Measurements from ENCODE around the gene JAKMIP1. TPM values are rescaled to one million over a fixed set of nuclear protein-coding genes. Genes with fewer than 3 reads are reported as not detected.

The JAKMIP1 gene
- total RNA-seq, 1 experiment from 2014 or later: not detected

DNA sequence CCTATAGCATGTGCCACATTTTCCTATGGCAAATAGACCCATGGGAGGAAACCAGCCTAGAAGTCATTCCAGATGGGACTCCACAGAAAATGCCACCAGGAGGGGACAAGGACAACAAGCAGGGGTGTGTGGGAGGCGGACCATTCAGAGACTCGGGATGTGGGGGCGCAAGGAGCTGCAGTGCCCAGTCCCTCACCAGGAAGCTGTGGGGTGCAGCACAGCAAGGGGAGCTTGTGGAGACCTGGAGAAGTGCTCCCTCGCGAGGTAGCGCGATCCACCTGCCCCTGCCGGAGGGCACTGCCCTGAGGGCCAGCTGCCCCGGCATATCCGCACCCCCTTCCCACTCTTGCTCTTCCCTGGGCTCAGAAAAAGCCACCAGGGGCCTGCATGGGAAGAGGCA, 136.7 kb downstream of the JAKMIP1 start:
- TF ChIP-seq, protein P1, sequence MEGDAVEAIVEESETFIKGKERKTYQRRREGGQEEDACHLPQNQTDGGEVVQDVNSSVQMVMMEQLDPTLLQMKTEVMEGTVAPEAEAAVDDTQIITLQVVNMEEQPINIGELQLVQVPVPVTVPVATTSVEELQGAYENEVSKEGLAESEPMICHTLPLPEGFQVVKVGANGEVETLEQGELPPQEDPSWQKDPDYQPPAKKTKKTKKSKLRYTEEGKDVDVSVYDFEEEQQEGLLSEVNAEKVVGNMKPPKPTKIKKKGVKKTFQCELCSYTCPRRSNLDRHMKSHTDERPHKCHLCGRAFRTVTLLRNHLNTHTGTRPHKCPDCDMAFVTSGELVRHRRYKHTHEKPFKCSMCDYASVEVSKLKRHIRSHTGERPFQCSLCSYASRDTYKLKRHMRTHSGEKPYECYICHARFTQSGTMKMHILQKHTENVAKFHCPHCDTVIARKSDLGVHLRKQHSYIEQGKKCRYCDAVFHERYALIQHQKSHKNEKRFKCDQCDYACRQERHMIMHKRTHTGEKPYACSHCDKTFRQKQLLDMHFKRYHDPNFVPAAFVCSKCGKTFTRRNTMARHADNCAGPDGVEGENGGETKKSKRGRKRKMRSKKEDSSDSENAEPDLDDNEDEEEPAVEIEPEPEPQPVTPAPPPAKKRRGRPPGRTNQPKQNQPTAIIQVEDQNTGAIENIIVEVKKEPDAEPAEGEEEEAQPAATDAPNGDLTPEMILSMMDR (IDR thresholded peaks at IDR 0.05; ENCODE audit: unreplicated experiment): no peak
- DNase-seq (ENCODE audit: unreplicated experiment): no peak
- Mint-ChIP-seq H3K4me3 (ENCODE audit: unreplicated experiment) (no peak overlapping the region), H3K36me3 (ENCODE audit: insufficient read depth, unreplicated experiment) (no peaks in the 10 kb centered on the region), H3K9me3 (ENCODE audit: unreplicated experiment) (peaks cover 47% of the 10 kb centered on the region), H3K4me1 (ENCODE audit: insufficient read depth, unreplicated experiment) (no peaks in the 10 kb centered on the region), H3K27me3 (ENCODE audit: insufficient read depth, unreplicated experiment) (no peaks in the 10 kb centered on the region), H3K27ac (ENCODE audit: low read depth, unreplicated experiment) (no peak overlapping the region)
- BruUV-seq (replicated peaks): no TSS peak
- intact Hi-C loops (cut with micrococcal nuclease): no loop called here
- ChIA-PET POLR2A (no interaction called here), CTCF (no interaction called here)

DNA sequence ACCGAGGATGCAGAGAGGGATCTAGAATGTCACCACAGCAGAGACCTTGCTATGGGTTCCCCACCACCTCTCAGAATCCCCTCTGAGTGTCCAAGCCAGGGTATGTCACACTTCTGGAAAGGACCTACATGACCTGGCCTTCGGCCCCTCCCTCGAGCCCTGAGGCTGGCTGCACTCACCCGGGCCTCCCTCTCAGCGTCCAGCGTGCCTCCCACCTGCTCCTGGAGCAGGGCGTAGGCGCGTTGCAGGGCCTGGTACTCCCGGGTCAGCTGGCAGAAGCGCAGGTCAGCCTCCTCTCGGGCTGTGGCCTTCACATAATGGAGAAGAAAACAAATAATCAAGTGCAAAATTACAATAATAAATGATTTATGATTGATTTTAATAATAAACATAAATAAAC, 138.2 kb downstream of the JAKMIP1 start:
- Mint-ChIP-seq H3K4me1 (ENCODE audit: insufficient read depth, unreplicated experiment) (no peaks in the 10 kb centered on the region), H3K9me3 (ENCODE audit: unreplicated experiment) (peaks cover 53% of the 10 kb centered on the region), H3K4me3 (ENCODE audit: unreplicated experiment) (no peak overlapping the region), H3K27ac (ENCODE audit: low read depth, unreplicated experiment) (no peak overlapping the region), H3K27me3 (ENCODE audit: insufficient read depth, unreplicated experiment) (no peaks in the 10 kb centered on the region), H3K36me3 (ENCODE audit: insufficient read depth, unreplicated experiment) (no peaks in the 10 kb centered on the region)
- ChIA-PET POLR2A (no interaction called here), CTCF (no interaction called here)
- BruUV-seq (replicated peaks): no TSS peak
- no peak for DNase-seq (ENCODE audit: unreplicated experiment)
- TF ChIP-seq, protein P1 (IDR thresholded peaks at IDR 0.05; ENCODE audit: unreplicated experiment): no peak
- intact Hi-C loops (cut with micrococcal nuclease): no loop called here

DNA sequence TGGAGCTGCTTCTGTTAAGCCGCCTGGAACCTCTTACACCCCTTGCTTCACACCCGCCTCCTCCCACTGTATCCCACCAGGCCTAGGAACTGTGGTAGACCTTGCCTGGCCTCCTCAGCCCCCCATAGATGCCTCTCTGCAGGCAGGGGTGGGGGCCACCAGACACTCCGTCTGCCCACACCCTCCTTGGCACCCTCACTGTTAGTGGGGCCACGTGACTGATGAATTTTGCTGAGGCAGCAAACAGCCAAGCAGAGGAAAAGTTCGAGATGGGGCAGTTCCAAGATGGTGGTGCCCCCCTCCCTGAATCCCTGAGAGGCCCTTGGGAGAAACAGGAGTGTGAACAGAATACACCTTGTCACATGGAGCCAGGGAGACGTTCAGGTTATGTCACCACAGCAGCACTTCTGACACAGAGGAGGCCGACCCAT, 141.0 kb downstream of the JAKMIP1 start:
- ChIA-PET POLR2A (no interaction called here), CTCF (interaction anchor here (1.1 to 1.2 kb wide), 2 partner anchors 13 to 41 kb away, joined by 3 read pairs; partner anchors contain the start of gene C4orf50)
- no peak overlapping the region for H3K4me3 Mint-ChIP-seq (ENCODE audit: unreplicated experiment)
- peaks cover 30% of the 10 kb centered on the region for H3K9me3 Mint-ChIP-seq (ENCODE audit: unreplicated experiment)
- no peaks in the 10 kb centered on the region for H3K27me3 Mint-ChIP-seq (ENCODE audit: insufficient read depth, unreplicated experiment)
- TF ChIP-seq, protein P1 (IDR thresholded peaks at IDR 0.05; ENCODE audit: unreplicated experiment): no peak
- no TSS peak for BruUV-seq (replicated peaks)
- no peak for DNase-seq (ENCODE audit: unreplicated experiment)
- no peaks in the 10 kb centered on the region for H3K4me1 Mint-ChIP-seq (ENCODE audit: insufficient read depth, unreplicated experiment)
- intact Hi-C loops (cut with micrococcal nuclease): no loop called here
- no peaks in the 10 kb centered on the region for H3K36me3 Mint-ChIP-seq (ENCODE audit: insufficient read depth, unreplicated experiment)
- no peak overlapping the region for H3K27ac Mint-ChIP-seq (ENCODE audit: low read depth, unreplicated experiment)

DNA sequence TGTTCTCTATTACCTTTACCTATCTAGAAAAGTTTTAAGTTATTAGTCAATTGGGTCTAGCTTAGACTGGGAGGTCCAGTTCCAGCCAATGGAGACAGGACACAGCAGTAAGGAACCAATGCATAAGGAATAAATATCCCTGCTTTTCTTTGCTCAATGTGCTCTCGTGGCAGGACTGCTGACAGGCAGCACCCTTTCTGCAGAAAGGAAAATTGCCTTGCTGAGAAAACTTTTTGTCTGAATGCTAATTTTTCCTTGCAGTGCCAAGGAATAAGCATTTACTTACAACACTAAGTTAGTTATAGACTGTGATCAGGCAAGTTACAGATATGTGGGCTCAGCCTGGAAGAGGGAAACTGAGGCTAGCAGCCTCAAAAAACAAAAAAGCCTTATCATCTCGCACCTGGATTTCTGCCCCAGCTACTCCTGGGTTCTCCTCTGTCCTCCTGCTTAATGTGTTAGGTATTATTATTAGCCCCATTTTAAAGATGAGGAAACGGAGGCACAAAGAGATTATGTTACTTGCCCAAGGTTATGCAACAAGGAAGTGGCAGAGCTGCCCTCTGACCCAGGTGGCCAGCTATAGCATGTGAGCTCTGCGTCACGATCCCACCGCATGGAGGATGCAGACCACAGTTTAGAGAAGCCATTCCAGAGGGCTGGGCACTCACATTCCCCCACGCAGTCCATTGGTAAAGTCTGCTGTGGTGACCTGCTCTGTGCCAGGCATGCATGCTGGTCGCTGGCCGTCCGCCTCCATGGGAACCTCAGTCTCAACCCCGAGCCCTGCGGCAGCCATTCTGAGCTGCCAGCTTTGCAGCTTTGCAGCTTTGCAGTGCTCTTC, 141.6 kb downstream of the JAKMIP1 start:
- ChIA-PET POLR2A (no interaction called here), CTCF (interaction anchor here (1.1 to 1.2 kb wide), 2 partner anchors 14 to 40 kb away, joined by 3 read pairs; partner anchors contain the start of gene C4orf50)
- H3K4me3 Mint-ChIP-seq (ENCODE audit: unreplicated experiment): no peak overlapping the region
- no peaks in the 10 kb centered on the region for H3K36me3 Mint-ChIP-seq (ENCODE audit: insufficient read depth, unreplicated experiment)
- no TSS peak for BruUV-seq (replicated peaks)
- TF ChIP-seq, protein P1 (IDR thresholded peaks at IDR 0.05; ENCODE audit: unreplicated experiment): no peak
- H3K27me3 Mint-ChIP-seq (ENCODE audit: insufficient read depth, unreplicated experiment): no peaks in the 10 kb centered on the region
- no peaks in the 10 kb centered on the region for H3K4me1 Mint-ChIP-seq (ENCODE audit: insufficient read depth, unreplicated experiment)
- H3K9me3 Mint-ChIP-seq (ENCODE audit: unreplicated experiment): peaks cover 25% of the 10 kb centered on the region
- no peak for DNase-seq (ENCODE audit: unreplicated experiment)
- no peak overlapping the region for H3K27ac Mint-ChIP-seq (ENCODE audit: low read depth, unreplicated experiment)
- intact Hi-C loops (cut with micrococcal nuclease): no loop called here
